GM06990 (cell line): ENCODE measurements around the gene GLP2R.

ENCODE experiments used
- DNase-seq: peaks from one replicate; pipeline ENCODE4 v3.0.0-alpha.2; 2011; ENCODE audit not compliant: insufficient read length; ENCODE audit errors: extremely low read depth
- H3K27me3 ChIP-seq: replicated peaks from 2 replicates; pipeline ENCODE4 v1.6.0; 2011; ENCODE audit warnings: low read length; ENCODE audit not compliant: control insufficient read depth, insufficient read depth
- H3K36me3 ChIP-seq: 2 replicates; pipeline ENCODE4 v1.5.1; 2011; ENCODE audit warnings: low read length; ENCODE audit not compliant: control insufficient read depth, insufficient read depth
- H3K4me3 ChIP-seq: replicated peaks from 2 replicates; pipeline ENCODE4 v1.5.1; 2011; ENCODE audit warnings: low read depth, mild to moderate bottlenecking, control low read depth, low read length
- TF ChIP-seq, protein P1 (sequence below): IDR thresholded peaks from 2 replicates; pipeline ENCODE4 v1.5.1; 2011; ENCODE audit warnings: low read length, control low read depth, mild to moderate bottlenecking, inconsistent platforms; ENCODE audit not compliant: insufficient read depth, poor library complexity, severe bottlenecking

Gene GLP2R

GRCh38 chr17:9940841-9941240, 115.1 kb downstream of the GLP2R start:
- Histone ChIP-seq H3K4me3 (no peak overlapping the region), H3K27me3 (no peaks in the 10 kb centered on the region), H3K36me3 (peaks cover 32% of the 10 kb centered on the region)
- TF ChIP-seq, protein P1, sequence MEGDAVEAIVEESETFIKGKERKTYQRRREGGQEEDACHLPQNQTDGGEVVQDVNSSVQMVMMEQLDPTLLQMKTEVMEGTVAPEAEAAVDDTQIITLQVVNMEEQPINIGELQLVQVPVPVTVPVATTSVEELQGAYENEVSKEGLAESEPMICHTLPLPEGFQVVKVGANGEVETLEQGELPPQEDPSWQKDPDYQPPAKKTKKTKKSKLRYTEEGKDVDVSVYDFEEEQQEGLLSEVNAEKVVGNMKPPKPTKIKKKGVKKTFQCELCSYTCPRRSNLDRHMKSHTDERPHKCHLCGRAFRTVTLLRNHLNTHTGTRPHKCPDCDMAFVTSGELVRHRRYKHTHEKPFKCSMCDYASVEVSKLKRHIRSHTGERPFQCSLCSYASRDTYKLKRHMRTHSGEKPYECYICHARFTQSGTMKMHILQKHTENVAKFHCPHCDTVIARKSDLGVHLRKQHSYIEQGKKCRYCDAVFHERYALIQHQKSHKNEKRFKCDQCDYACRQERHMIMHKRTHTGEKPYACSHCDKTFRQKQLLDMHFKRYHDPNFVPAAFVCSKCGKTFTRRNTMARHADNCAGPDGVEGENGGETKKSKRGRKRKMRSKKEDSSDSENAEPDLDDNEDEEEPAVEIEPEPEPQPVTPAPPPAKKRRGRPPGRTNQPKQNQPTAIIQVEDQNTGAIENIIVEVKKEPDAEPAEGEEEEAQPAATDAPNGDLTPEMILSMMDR = no peak
- DNase-seq = no peak

GRCh38 chr17:9941305-9941704, 115.6 kb downstream of the GLP2R start:
- H3K4me3 ChIP-seq = no peak overlapping the region
- H3K27me3 ChIP-seq = no peaks in the 10 kb centered on the region
- TF ChIP-seq, protein P1 = no peak
- peaks cover 32% of the 10 kb centered on the region for H3K36me3 ChIP-seq
- DNase-seq = no peak
